ENCODE measurements around the gene SOBP.

SOBP gene

DNA sequence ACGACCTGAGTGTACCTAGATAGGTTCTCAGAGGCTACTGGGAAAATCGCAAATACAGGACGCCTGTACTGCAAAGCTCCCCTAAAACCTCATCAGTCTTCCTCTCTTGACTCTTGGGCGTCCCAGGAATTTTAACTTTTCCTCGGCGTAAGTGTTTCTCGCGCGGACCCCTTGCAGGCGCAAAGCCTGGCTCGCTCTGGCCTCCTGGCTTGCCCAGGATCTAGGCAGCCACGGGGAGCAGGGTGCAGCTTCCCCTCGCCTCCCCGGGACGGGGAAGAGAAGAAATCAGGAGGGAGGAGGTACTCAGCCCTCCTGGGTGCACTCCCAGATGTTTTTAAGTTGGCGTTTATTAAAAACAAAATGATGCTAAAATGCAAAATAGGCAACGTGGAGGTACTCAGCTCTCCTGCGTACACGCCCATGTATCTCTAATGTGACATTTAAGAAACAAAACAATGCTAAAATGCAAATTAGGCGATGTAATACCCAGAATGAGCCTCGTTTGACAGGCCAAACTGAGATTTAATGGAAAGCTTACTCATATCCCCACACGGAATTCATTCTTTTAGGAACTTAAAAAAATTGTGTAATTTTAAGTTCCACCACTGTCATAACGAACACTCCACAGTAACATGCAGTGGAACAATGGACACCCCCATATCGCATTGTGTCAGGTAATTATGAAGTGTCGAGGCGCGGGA, 1.6 kb upstream of the SOBP start:
- Histone ChIP-seq H3K27ac (peak overlapping the region in 5 of 21 experiments; percentile 7 to 75 (median 71)), H3K4me3 (peak overlapping the region; percentile 42 to 69 (median 55))

DNA sequence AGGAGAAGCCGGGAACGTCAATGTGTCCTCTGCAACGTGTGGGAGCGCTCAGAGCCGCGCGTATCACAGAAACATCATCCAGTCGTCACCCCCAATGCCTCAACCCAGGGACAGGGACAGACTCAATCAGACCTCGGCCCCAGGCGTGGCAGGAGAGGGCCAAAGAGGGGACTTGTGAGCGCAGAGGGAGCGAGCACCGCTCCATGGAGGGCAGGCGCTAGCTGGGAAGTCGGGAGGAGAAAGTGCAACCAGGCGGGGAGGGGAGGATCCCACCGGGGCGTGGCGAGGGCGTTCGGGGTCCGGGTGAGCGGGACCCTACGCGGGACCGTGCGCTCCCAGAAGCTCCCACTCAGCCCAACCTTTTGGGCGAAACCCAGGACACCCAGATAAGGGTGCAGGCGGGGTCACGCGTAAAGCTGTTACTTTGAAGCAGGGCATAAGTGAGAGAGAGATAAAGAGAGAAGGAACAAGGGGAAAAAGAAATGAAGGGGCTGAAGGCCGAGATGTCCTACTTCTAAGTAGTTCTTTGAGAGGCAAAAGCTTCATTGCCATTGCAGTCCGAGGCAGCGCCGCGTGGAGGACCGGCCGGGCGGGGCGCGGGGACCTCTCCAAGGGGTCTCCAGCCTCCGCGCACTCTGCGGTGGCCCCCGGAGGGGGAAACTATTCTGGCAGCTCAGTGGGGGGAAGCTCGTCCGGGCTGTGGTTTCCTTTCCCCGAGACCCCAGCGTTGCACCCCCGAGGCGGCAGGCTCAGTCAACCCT, 862 bp upstream of the SOBP start:
- H3K4me3 ChIP-seq = peak overlapping the region; percentile 42 to 69 (median 55)
- H3K27ac ChIP-seq = peak overlapping the region in 16 of 21 experiments; percentile 7 to 76 (median 51)

DNA sequence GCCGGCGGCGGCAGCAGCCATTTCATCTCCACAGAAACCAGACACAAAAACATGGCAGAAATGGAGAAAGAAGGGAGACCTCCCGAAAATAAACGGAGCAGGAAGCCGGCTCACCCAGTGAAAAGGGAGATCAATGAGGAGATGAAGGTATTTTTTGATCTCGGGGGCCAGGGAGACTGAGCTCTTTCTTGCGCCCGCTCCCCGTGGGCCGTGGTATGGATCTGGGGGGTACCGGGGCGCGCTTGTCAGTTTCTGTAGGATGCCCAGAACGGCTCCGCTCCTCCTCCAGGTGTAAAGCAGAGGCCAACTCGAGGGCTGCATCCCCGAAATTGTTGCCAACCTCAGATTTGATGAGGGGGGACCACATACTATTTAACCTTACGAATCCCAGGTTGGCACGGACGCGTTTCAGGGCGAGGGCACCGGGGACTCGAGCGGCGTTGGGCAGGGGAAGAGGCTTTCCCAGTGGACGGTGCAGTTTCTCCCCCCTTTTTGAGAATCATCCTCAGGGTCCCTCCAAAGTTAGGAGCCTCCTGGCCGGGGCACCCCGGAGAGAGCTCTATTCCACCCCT, 735 bp downstream of the SOBP start:
- Histone ChIP-seq H3K27ac (peak overlapping the region in 15 of 21 experiments; percentile 5 to 75 (median 50)), H3K4me3 (peak overlapping the region; percentile 42 to 69 (median 55))

DNA sequence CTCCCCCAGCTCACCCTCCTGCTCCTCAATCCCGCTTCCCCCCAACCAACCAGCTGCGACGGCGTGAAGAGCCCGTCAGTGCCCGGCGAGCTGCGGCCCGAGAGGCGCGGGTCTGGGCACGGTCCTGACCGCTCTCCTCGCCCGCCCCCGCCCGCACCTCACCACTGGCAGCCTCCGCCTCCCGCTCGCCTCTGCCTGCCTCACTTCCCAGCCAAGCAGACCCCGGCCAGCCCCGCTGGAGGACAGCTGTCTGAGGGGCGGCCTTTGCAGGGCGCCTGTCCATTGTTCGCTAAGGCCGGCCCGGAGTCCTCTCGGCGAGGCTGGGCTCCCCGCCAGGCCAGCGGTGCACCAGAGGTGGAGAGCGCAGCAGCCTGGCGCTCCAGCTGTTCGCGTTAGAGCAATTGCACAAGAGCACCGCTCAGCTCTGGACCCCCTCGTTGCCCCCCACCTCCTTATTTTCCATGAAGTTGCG, 1.3 kb downstream of the SOBP start:
- peak overlapping the region in 13 of 21 experiments; percentile 5 to 75 (median 50) for H3K27ac ChIP-seq
- H3K4me3 ChIP-seq = peak overlapping the region; percentile 42 to 69 (median 55)

DNA sequence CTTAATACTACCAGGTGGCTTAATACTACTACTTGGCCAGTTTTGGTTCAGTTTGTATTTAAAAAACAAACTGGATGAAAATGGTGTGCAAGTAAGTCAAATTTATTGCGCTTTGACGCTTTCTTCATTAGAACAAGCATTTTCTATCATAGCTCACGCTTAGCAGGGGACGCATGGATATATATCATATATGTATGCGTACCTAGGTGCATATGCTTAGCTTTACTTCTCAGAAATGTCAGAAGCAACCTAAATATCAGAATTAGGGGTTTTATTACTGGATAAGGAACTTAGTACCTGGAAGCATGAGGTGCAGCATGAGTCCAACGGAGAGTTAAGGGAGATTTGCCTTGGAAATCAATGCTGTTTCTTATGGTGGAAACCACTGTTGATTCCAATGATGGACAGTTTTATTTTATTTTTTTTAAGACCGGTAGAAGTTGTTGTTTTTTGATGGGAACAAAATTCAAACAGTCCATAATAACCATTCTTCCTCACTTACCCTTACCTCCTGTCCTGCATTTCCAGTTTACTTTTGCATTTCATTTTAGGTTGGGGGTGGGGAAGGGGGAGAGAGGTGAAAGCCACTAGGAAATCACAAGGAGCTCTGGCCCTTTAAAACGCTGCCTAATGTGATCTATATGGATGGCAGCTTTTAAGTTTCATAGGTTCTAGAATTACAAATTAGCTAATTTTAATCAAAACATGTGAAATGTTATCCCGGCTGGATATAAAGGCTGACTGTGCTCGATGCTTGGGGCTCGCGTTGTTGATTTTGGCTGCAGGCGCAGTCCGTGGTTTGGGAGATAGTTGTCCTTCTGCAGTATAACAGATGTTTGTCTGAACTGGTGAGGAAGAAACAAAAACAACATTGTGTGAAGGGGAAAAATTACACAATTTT, 2.1 kb downstream of the SOBP start:
- Histone ChIP-seq H3K4me3 (peak overlapping the region; percentile 42 to 69 (median 55)), H3K27ac (no peak overlapping the region)

DNA sequence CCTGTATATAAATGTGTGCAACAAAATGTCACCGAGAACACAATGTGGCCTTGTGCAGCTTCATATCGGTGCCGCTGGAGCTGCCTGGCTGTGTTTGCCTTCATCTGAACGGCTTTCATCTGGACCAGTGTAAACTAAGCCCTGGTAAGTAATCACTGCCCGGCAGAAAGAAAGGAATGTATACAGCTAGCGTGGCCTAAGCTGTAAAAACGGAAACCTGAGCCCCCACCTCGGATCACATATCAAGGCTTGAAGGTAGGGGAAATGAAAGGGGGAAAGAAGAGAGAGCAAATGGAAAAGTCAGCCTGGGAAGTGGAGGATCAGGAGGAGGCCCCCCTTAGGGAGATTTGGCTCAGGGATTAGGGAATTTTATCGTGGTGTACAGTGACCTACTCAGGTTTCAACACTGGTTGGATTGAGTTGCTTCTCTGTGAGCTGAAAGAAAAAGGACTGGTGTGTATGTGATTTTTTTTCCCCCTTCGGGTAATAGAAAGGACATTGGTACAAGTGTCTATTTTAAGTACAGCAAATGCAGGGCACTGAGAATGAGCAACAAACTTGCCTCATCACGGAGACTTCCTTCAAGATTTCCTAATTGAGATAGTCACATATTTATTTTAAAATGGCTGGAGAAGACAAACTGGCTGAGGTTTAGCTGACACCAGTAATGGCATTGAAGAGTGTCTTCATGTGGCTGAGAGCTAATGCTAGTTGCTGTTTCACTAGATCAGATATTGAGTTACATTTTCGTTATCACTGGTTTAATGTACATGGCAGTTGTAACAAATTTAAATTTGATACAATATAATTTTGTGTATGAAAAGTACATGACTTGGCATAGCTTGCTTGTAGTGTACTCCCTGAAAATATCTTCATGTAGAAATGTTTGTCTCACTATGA, 3.5 kb downstream of the SOBP start:
- Histone ChIP-seq H3K27ac (peak overlapping the region in 1 of 21 experiments; percentile 46), H3K4me3 (peak overlapping the region in 1 of 7 experiments; percentile 0)

DNA sequence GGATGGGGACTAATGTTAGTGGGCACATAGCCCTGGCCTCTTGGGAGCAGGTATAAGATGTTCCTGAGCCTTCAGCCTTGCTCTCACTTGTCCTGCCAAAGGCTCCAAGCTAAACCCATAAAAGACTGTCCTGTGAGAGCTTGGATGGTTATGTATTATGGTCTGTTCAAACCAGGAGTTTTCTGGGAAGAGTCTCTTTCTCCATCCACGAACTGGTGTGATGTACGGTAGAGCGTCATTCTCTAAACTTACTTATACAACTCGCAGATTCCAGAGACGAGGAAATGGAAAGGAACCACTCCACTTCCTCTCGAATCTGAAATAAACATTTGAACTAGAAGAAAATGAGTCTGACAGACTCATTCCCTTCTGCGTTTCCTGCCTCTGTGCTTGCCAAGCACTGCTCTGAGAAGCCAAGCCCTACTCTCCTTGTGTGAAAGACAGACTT, 5.3 kb downstream of the SOBP start:
- Histone ChIP-seq H3K4me3 (no peak overlapping the region), H3K27ac (peak overlapping the region in 4 of 21 experiments; percentile 9 to 64 (median 36))

DNA sequence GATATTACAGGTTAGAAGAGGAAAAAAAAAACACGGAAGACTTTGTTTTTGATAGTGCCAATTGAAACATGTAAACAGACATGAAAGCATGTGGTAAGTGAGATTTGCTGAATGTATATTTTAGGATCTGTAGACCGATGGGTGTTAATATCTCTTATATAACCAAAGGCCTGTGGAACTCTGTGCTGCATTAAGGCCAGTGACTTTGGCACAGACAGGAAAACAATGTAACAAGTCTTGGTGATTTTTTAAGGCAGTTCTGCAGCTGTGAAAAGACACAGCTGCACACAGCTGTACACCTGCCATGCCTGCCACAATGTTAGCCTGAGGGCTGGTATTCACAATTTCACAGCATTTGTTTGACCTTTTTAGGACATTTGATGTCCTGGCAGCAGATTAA, 6.1 kb downstream of the SOBP start:
- Histone ChIP-seq H3K4me3 (no peak overlapping the region), H3K27ac (no peak overlapping the region)

DNA sequence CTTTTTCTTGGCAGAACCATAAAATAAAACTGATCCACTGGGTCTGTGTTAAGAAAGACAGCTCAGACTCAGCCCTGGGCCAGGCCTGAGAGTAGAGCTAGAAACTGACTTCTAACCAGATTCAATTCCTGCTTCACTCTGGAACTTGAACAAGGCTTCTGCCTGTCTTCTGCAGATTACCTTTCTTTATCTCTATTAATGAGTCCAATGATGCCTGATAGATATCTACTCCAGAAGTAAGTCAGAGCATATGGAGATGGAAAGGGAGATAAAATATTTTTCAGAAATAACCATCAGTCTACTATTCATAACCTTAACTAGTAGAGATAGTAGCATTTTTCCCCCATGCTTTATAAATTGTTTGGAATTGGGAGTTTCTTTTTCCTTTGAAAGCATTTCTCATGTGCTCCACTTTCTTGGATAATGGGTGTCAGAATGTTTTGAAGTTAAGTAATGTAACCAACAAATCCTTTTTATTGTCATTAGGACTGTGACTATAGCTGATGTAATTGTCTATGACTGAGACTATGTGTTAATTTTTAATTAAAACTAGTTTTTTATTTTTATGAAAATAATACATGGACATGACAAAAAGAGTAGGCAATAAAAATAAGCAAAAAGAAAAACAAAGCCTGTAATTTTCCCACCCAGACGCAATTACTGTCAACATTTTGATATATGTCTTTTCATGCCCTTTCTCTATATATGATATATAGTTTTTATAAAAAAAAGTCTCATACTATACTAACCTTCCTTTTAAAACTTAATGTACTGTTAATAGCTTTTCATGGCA, 7.2 kb downstream of the SOBP start:
- no peak overlapping the region for H3K4me3 ChIP-seq
- no peak overlapping the region for H3K27ac ChIP-seq

DNA sequence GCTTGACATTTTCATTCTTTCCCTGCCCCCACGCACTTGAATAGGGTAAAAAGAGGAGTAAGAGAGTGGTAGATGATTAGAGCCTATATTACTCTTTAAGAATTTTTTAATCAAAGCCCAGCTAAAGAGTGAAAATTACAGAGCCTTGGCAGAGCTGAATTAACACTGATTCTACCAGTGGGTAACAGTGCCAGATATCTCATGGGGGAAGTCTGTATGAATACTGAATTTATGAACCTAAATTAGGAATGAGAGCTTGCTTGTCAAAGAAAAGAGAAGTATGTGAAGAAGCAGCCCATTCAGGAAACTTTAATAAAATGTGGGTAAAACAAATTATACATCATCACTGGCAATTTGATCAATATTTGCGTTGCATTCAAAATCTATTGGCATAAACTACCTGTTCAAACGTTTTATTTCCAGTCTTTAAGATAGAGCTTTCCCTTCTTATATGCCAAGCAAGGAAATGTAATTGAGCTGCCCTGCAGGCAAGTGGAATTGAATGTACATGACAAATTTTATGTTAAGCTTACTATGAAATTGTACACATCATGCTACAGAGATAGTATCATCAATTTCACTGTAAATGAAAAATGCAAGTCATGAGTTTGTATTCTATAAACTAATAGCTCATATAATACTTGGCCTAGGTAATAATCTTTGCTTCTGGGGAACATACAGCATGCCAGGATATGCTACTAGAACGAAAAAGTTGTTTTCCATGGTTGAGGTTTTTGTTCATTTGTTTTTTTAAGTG, 14.5 kb downstream of the SOBP start:
- H3K4me3 ChIP-seq = no peak overlapping the region
- H3K27ac ChIP-seq = no peak overlapping the region

DNA sequence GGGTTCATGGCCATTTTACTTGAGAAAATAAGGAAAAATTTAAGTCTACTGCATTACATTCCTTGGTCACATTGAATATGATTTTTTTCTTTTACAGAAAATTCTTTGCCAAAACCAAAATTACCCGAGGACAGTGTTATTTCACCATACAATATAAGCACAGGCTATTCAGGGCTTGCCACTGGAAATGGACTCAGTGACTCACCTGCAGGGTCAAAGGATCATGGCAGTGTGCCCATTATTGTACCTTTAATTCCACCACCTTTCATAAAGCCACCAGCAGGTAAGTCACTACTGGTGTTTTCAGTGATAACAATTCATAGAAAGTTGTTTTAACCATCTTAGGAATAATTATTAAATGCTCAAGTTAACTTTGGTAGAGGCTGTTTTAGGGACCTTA, 16.2 kb downstream of the SOBP start:
- no peak overlapping the region for H3K27ac ChIP-seq
- H3K4me3 ChIP-seq = no peak overlapping the region

DNA sequence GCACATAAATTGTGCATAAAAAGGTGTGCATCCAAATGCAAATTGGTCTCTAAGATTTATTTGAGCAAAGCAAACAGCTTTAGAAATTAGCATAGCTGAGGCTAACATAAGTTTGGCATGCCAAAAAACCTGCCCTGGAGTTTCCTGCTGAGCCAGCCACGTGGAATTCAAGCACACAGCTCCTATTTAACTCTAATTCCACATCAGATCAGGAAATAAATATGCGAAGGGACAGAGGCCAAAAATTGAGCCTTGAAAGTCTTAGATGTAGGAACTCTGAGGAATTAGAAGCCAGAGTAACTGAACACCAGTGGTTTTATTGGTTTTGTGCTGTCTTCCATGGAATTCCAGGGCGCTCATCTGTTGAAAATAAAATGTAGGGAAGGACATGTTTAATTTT, 19.6 kb downstream of the SOBP start:
- Histone ChIP-seq H3K4me3 (no peak overlapping the region), H3K27ac (no peak overlapping the region)

DNA sequence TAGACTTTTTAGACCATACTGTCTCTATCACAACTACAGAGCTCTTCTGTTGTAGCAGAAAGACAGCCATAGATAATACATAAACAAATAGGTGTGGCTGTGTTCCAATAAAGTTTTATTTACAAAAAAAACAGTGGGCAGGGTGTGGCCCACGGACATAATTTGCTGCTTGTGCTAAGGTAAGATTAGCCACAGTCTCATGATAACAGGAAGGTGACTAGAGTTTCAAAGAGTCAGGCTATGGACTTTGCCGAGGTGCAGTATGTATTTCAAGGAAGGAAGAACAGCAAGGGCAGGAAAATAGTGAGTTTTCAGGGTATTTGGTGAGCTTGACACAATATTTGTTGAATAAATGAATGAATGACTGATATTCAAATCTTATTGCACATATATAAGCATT, 20.2 kb downstream of the SOBP start:
- Histone ChIP-seq H3K27ac (no peak overlapping the region), H3K4me3 (no peak overlapping the region)

DNA sequence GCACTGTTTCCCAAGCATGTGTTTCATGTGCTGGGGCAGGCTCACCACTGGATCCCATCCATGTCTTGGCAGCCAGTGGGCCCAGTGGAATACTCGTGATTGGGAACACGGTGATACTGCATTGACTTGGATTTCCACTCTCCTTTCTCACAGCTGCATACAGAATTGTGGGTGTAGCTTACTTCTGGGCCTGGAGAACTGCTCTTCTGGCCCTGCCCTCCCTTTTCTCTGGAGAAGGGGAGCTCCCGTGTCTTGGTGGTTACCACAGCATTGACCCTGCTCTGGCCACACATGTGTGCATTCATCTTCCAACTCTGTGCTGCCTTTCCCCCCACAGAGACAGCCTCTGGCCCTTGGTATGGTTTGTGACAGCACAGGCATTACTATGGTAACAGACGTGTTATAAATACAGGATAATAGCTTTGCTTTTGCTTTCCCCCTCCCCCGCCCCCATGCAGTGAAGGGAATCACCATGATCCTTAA, 21.6 kb downstream of the SOBP start:
- H3K27ac ChIP-seq = no peak overlapping the region
- H3K4me3 ChIP-seq = no peak overlapping the region

DNA sequence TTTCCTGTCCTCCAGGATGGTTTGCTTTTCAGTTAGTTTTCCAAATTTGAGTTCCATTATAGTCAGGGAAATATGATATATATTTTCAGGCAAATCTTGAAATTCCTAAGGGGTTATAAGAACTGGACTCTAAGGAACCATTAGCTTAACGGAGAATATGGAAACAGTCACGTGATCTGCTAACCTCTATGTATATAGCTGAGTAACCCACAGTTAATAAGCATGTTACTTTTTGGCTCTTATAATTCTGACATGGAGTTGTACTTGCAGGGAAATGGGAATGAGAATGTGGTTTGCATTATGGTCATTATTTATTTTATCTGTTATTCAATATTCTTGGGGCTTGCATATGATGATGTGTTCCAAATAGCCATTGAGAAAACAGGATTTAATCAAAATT, 23.3 kb downstream of the SOBP start:
- H3K27ac ChIP-seq = no peak overlapping the region
- no peak overlapping the region for H3K4me3 ChIP-seq

DNA sequence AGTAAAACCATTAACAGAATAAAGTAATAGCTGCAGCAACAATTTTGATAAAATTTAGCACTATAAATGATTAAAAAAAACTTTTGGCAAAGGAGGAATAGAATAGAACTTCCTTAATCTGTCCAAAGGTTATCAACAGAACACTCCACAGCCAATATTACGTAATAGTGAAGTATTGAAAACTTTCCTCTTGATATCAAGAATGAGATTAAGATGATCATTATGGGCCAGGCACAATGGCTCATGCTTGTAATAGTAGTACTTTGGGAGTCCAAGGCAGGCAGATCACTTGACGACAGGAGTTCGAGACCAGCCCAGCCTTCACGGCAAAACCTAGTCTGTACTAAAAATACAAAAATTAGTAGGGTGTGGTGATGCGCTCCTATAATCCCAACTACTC, 26.0 kb downstream of the SOBP start:
- Histone ChIP-seq H3K27ac (no peak overlapping the region), H3K4me3 (no peak overlapping the region)

DNA sequence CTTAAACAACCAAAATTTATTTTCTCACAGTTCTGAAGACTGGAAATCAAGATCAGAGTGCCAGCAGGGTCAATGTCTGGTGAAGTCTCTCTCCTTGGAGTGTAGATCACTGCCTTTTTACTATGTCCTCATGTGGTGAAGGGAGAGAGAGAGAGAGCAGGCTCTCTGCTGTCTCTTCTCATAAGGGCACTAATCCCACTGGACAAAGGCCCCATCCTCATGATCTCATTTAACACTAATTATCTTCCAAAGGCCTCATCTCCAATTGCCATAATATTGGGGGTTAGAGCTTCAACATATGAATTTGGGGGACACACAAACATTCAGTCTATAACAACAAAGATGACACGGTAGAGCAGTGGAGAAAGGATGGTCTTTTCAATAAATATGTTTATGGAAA, 27.4 kb downstream of the SOBP start:
- Histone ChIP-seq H3K27ac (no peak overlapping the region), H3K4me3 (no peak overlapping the region)
